SH-SY5Y (cell line): ENCODE results near the gene RALBP1.

Experiments used
- GATA2 ChIP-seq: IDR thresholded peaks from 2 replicates; pipeline ENCODE4 v1.6.1; 2011; ENCODE audit warnings: mild to moderate bottlenecking, low read depth, low read length
- GATA3 ChIP-seq: IDR thresholded peaks from 2 replicates; pipeline ENCODE4 v1.6.1; 2011; ENCODE audit warnings: low read depth, mild to moderate bottlenecking, low read length, moderate library complexity

RALBP1 gene

DNA sequence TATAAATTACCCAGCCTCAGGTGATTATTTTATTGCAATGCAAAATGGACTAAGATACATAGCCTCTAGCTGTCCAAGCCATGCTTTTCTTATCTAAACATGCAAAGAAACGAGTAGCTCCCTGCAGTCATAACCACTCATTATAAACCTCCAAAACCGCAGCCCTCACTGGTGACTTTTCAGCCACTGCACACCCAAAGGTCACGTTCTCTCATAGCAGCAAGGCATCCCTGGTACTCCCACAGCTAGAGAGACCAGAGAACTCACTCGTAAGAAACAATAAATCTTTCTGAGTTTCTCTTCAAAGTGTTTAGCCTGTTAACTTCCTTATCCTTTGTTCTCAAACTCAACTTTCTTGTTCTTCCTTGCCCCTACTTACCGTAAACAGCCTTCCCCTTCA is 28.5 kb upstream of the RALBP1 start:
- TF ChIP-seq GATA2 = no peak
- no peak for TF ChIP-seq GATA3

GRCh38 chr18:9447334-9447733 is 28.0 kb upstream of the RALBP1 start:
- TF ChIP-seq GATA3 (no peak), GATA2 (no peak)

- TF ChIP-seq GATA2 (no peak), GATA3 (no peak)
These were observed 25.5 kb upstream of the RALBP1 start for GRCh38 chr18:9449600-9450414.

- no peak for TF ChIP-seq GATA2
- TF ChIP-seq GATA3 = no peak
These were observed 22.0 kb upstream of the RALBP1 start for GRCh38 chr18:9453283-9453682.

- TF ChIP-seq GATA2 (no peak), GATA3 (no peak)
These were observed 21.1 kb upstream of the RALBP1 start for GRCh38 chr18:9454061-9454703.

DNA sequence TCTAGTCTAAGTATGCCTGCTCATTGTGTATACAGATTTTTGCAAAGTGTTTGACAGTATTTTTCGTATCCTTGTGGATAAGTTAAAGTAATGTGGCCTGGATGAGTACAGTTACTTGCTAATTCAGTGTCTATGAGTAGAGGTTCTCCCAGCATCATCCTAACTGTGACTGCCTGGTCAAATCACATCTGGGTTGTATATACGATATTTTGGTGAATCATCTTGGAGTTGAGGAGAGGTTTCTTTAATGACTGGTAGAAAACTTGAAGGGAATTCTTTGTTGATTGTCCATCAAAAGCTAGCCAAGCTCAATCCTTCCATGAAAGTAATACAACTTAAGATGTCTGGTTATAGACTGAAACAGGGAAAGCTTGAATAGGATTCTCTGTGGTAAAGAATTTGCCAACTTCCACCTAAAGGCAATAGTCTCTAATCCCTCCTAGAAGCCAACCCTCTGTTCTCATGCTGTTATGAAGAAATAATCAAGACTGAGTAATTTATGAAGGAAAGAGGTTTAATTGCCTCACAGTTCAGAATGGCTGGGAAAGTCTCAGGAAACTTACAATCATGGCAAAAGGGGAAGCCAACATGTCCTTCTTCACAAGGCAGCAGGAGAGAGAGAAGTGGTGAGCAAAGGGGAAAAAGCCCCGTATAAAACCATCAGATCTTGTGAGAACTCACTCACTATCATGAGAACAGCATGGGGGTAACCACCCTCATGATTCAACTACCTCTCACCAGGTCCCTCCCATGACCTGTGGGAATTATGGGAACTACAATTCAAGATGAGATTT is 19.4 kb upstream of the RALBP1 start:
- TF ChIP-seq GATA3 (no peak), GATA2 (no peak)

- TF ChIP-seq GATA2 (no peak), GATA3 (no peak)
These were observed 9.2 kb upstream of the RALBP1 start for GRCh38 chr18:9466127-9466526.

DNA sequence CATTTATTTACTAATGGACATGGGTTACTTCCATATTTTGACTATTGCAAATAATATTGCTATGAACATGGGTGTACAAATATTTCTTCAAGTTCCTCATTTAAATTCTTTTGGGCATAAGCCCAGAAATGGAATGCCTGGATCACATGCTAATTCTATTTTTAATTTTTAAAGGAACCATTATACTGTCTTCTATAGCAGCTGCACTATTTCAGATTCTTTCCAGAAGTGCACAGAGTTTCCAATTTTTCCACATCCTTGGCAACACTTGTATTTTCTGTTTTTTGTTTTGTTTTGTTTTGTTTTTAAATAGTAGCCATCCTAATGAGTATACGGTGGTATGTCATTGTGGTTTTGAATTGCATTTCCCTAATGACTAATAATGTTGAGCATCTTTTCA is 8.5 kb upstream of the RALBP1 start:
- TF ChIP-seq GATA3 = no peak
- no peak for TF ChIP-seq GATA2

GRCh38 chr18:9468998-9469397 is 6.3 kb upstream of the RALBP1 start:
- no peak for TF ChIP-seq GATA2
- no peak for TF ChIP-seq GATA3

DNA sequence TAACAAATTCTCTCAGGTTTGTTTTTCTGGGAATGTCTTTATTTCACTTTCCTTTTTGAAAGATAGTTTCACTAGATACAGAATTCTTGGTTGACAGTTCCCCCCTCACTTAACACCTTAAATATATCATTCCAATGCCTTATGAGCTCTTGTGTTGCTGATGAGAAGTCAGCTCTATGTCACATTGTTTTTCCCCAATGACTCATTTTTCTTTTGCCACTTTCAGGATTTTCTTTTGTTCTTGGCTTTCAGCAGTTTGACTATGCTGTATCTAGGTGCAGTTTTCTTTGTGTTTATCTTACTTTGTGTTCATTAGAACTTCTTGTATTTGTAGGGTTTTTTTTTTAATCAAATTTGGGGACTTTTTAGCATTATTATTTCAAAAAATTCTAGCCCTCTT is 5.6 kb upstream of the RALBP1 start:
- TF ChIP-seq GATA3 (no peak), GATA2 (no peak)

- TF ChIP-seq GATA3 (no peak), GATA2 (no peak)
These were observed 968 bp upstream of the RALBP1 start for GRCh38 chr18:9474108-9474982.

DNA sequence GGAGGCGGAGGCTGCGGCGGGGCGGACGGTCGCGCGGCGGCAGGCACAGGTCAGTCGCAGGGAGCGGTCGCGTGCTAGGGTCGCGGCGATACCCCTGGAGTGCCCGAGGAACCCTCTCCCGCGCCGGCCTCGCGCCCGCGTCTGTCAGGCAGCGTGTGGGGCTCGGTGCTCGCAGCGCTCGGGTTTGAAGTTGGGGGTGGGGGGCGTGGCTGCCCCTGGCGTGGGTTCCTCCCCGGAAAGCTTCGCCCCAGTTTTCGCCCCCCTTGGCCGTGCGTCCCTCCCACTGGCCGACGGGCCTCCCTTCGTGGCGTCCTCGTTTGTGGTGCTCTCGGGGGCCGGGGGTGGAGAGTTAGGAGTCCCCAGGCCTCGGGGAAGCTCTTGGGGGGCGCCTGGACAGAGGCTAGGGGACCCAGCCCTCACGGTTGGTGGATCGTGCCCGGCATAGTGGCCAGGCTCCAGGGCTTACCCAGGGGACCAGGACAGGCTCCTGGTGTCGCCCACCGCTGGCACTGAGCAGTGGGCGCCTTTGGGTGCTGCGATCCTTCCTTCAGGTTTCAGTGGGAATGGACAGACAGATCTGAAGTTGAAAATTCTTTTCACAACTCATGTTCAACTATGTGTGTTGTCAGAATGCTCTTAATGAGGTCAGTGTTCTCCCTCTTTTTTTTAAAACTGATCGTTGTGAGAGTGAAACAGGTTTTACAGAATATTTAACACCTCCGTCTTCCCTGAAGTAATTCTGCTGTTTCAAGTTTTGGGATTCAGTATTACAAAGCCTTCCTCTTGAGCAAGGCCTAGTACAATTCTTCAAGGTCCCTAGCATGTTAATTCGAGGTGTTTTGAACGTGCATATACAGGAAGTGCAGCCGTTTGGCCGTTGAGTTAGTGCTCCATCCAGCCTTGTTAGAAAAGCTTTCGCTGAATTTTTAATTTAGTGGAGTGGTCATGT is 604 bp downstream of the RALBP1 start:
- TF ChIP-seq GATA3 = no peak
- TF ChIP-seq GATA2 = no peak
